NB4 (cell line): ENCODE results near the gene DUSP14.

Experiments
- CTCF ChIP-seq: IDR thresholded peaks from one replicate; pipeline ENCODE4 v1.5.1; 2012; ENCODE audit warnings: low read depth, low read length
- MAX ChIP-seq: IDR thresholded peaks from 2 replicates; pipeline ENCODE4 v1.6.1; 2011; ENCODE audit warnings: low read depth, low read length
- MYC ChIP-seq: IDR thresholded peaks from 2 replicates; pipeline ENCODE4 v1.6.1; 2011; ENCODE audit warnings: low read depth, low read length
- POLR2A ChIP-seq: IDR thresholded peaks from 2 replicates; pipeline ENCODE4 v1.6.1; 2011; ENCODE audit warnings: mild to moderate bottlenecking; ENCODE audit not compliant: insufficient read length; ENCODE audit errors: extremely low read depth

DNA sequence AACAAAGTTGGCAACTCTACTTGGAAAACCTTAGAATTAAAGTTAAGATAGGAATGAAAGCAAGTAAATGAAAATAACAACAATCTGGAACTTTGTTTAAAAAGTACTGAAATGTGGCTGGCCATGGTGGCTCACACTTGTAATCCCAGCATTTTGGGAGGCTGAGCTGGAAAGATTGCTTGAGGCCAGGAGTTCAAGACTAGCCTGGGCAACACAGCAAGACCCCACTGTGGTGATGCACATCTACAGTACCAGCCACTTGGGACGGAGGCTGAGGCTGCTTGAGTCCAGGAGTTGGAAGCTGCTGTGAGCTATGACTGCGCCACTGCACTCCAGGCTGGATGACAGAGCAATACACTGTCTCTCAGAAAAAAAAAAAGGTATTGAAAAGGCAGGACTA, 67.8 kb downstream of the DUSP14 start:
- TF ChIP-seq CTCF (no peak), POLR2A (no peak), MYC (no peak), MAX (no peak)
